Astrocyte (in vitro differentiated cells and primary cell): ENCODE measurements around the gene P4HB. TPM values are rescaled to one million over a fixed set of nuclear protein-coding genes. Genes with fewer than 3 reads are reported as not detected.

ENCODE experiments used
- DNase-seq: peaks from one replicate; pipeline ENCODE4 v3.0.0-alpha.2; 2010; ENCODE audit warnings: low read depth
- FAIRE-seq: peaks from 2 replicates; lab custom pipeline; 2011; peaks lifted over from hg19 to GRCh38; lab: Jason Lieb, UNC
- H2AFZ ChIP-seq: 2 replicates; pipeline ENCODE4 v1.6.0; 2012; ENCODE audit warnings: low read depth, low read length, inconsistent platforms
- H3K27ac ChIP-seq: 2 replicates; pipeline ENCODE4 v1.5.1; 2011; ENCODE audit warnings: low read depth, low read length, inconsistent platforms
- H3K27me3 ChIP-seq: 2 replicates; pipeline ENCODE4 v1.6.0; 2011; ENCODE audit warnings: low read length, inconsistent platforms; ENCODE audit not compliant: insufficient read depth
- H3K36me3 ChIP-seq: 2 replicates; pipeline ENCODE4 v1.5.1; 2011; ENCODE audit warnings: low read length, inconsistent platforms; ENCODE audit not compliant: insufficient read depth
- H3K4me1 ChIP-seq: 2 replicates; pipeline ENCODE4 v1.5.1; 2011; ENCODE audit warnings: low read length, inconsistent platforms; ENCODE audit not compliant: insufficient read depth
- H3K4me2 ChIP-seq: 2 replicates; pipeline ENCODE4 v1.6.0; 2012; ENCODE audit warnings: low read length, inconsistent platforms
- H3K4me3 ChIP-seq: 2 replicates; pipeline ENCODE4 v1.5.1; 2011; ENCODE audit warnings: low read depth, mild to moderate bottlenecking, low read length, inconsistent platforms; ENCODE audit not compliant: insufficient read depth
- H3K79me2 ChIP-seq: 2 replicates; pipeline ENCODE4 v1.6.0; 2012; ENCODE audit warnings: mild to moderate bottlenecking, low read length, inconsistent platforms; ENCODE audit not compliant: insufficient read depth
- H3K9ac ChIP-seq: 2 replicates; pipeline ENCODE4 v1.6.0; 2012; ENCODE audit warnings: mild to moderate bottlenecking, low read length, inconsistent platforms
- H3K9me3 ChIP-seq: 2 replicates; pipeline ENCODE4 v1.5.1; 2012; ENCODE audit warnings: low read depth, mild to moderate bottlenecking, low read length, inconsistent platforms; ENCODE audit not compliant: insufficient read depth
- H4K20me1 ChIP-seq: 2 replicates; pipeline ENCODE4 v1.6.0; 2012; ENCODE audit warnings: low read length, inconsistent platforms; ENCODE audit not compliant: insufficient read depth
- H3K27ac Mint-ChIP-seq: one replicate; pipeline ENCODE4 v1.8.0; 2021; ENCODE audit warnings: mild to moderate bottlenecking, mixed read lengths; ENCODE audit not compliant: unreplicated experiment
- H3K27me3 Mint-ChIP-seq: one replicate; pipeline ENCODE4 v1.8.0; 2021; ENCODE audit warnings: low read depth, mixed read lengths; ENCODE audit not compliant: unreplicated experiment
- H3K36me3 Mint-ChIP-seq: one replicate; pipeline ENCODE4 v1.8.0; 2021; ENCODE audit warnings: low read depth, mixed read lengths; ENCODE audit not compliant: unreplicated experiment
- H3K4me1 Mint-ChIP-seq: one replicate; pipeline ENCODE4 v1.8.0; 2021; ENCODE audit warnings: low read depth, mixed read lengths; ENCODE audit not compliant: unreplicated experiment
- H3K4me3 Mint-ChIP-seq: one replicate; pipeline ENCODE4 v1.8.0; 2021; ENCODE audit warnings: mild to moderate bottlenecking, moderate library complexity, mixed read lengths; ENCODE audit not compliant: unreplicated experiment
- H3K9me3 Mint-ChIP-seq: one replicate; pipeline ENCODE4 v1.8.0; 2021; ENCODE audit warnings: mild to moderate bottlenecking, mixed read lengths; ENCODE audit not compliant: unreplicated experiment
- CTCF ChIP-seq: IDR thresholded peaks from 2 replicates; pipeline ENCODE4 v1.5.1; 2011; ENCODE audit warnings: low read depth, mild to moderate bottlenecking, inconsistent platforms, low read length, moderate library complexity; ENCODE audit not compliant: insufficient read depth
- EZH2 ChIP-seq: IDR thresholded peaks from 2 replicates; pipeline ENCODE4 v1.6.1; 2012; ENCODE audit warnings: mild to moderate bottlenecking, low read length, inconsistent platforms; ENCODE audit not compliant: insufficient read depth
- total RNA-seq: library from RNA; stranded (reverse); gene quantifications from 2 replicates; pipeline ENCODE4 v1.2.1, GENCODE V29; 2021

Gene P4HB
- total RNA-seq, 1 donor from 2014 or later: 1,268 TPM

DNA sequence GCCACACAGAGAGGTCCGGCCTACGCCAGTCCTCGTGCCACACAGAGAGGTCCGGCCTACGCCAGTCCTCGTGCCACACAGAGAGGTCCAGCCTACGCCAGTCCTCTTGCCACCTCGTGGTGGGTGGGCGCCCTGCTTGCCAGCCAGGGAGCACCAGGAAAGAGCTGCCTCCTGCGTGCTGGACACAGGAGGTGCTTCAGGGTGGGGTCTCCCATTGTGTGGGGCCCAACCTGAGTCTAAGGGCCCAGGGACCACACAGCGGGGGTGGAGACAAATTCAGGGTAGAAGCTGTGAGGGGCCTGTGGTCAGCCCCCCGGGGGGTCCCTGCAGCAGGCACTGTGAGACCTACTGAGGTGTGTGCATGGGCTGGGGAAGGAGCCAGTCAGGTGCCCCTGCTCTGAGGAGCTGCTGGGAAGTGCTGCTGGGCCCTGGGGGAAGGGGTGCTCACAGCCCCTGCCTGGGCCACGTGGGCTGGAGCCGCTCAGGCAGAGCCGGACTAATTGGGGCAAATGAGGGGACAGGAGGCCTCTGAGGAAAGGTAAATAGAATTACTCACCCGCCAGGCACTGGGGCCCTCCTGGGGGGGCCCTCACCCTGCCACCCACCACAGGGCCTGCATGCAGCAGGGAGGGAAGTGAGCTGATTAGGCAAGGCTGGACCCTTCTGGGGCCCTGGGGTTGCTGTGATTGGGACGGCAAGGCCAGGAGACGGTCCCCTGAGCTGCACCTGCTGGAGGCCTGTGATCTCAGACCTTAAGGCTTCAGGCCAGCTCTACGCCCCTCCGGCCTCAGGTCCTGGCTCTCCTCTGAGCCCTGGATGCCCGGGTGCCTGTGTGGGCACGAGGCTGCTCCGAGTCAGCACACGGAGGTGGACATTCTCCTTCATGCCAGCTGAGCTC is 45.3 kb downstream of the P4HB start:
- Histone ChIP-seq H3K4me3 (no peak overlapping the region), H2AFZ (no peak overlapping the region), H4K20me1 (no peaks in the 10 kb centered on the region), H3K27me3 (peaks cover 4% of the 10 kb centered on the region), H3K9me3 (no peaks in the 10 kb centered on the region), H3K4me1 (no peaks in the 10 kb centered on the region), H3K4me2 (no peak overlapping the region), H3K36me3 (no peaks in the 10 kb centered on the region), H3K79me2 (no peaks in the 10 kb centered on the region), H3K9ac (no peak overlapping the region), H3K27ac (no peak overlapping the region)
- TF ChIP-seq CTCF: no peak
- TF ChIP-seq EZH2: no peak
- H3K27ac Mint-ChIP-seq: no peak overlapping the region
- peaks cover 15% of the 10 kb centered on the region for H3K27me3 Mint-ChIP-seq
- peaks cover 4% of the 10 kb centered on the region for H3K4me1 Mint-ChIP-seq
- DNase-seq (no peak), FAIRE-seq (no peak)
- H3K4me3 Mint-ChIP-seq: no peak overlapping the region
- no peaks in the 10 kb centered on the region for H3K9me3 Mint-ChIP-seq
- H3K36me3 Mint-ChIP-seq: no peaks in the 10 kb centered on the region

DNA sequence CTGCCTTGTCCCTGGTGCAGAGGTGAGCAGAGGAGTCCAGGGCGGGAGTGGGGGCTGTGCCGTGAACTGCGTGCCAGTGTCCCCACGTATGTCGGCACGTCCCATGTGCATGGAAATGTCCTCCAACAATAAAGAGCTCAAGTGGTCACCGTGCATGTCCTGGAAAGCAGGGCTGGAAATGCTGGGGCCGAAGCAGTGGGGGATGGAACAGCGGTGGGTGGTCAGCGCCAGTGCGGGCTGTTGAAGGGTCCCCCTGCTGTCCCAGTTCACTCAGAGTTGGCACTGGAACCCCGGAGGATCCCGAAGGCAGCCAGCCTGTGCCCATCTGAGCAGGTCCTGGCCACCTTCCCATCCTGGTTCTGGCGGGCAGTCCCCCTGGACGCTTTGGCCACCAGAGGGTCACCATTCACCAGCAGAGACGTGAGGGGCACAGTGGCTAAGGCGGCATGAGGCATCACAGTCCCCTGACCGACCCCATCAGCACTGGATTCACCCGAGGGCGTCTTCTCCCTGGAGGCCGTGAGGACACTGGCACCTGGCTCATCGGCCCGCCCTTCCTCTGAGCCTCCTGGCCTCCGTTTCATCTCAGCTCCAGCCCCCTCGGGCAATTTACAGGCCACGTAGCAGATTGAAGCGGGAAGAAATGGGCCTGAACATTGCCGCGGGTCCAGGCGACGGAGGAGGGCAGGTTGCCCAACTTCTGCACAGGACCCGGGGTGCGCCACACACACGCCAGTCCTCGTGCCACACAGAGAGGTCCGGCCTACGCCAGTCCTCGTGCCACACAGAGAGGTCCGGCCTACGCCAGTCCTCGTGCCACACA is 46.3 kb downstream of the P4HB start:
- TF ChIP-seq CTCF: no peak
- no peak for TF ChIP-seq EZH2
- Mint-ChIP-seq H3K27ac (no peak overlapping the region), H3K4me3 (no peak overlapping the region), H3K9me3 (peaks cover 5% of the 10 kb centered on the region), H3K36me3 (no peaks in the 10 kb centered on the region), H3K27me3 (peaks cover 21% of the 10 kb centered on the region), H3K4me1 (peaks cover 4% of the 10 kb centered on the region)
- Histone ChIP-seq H3K4me2 (no peak overlapping the region), H3K4me3 (no peak overlapping the region), H3K27ac (no peak overlapping the region), H3K79me2 (no peaks in the 10 kb centered on the region), H2AFZ (no peak overlapping the region), H3K9me3 (peaks cover 1% of the 10 kb centered on the region), H3K9ac (no peak overlapping the region), H3K27me3 (peaks cover 4% of the 10 kb centered on the region), H3K36me3 (no peaks in the 10 kb centered on the region), H3K4me1 (no peaks in the 10 kb centered on the region), H4K20me1 (no peaks in the 10 kb centered on the region)
- no peak for DNase-seq
- no peak for FAIRE-seq
